Coronary artery (tissue), 2 donors: ENCODE data around the gene ZFHX3.

Experiments
- DNase-seq: peaks from one replicate; pipeline ENCODE4 v3.0.0-alpha.2; 2017; ENCODE audit warnings: low spot score
- H3K27ac ChIP-seq, 2 donors: fragments of 200-600 bp; sonication (generic); one replicate each; pipeline ENCODE4 v1.5.1; 2016 to 2019
- H3K4me3 ChIP-seq: fragments of 200-600 bp; sonication (generic); 2 replicates; pipeline ENCODE4 v1.5.1; 2016; ENCODE audit warnings: mild to moderate bottlenecking, moderate library complexity
- CTCF ChIP-seq: fragments of 200-600 bp; sonication (generic); IDR thresholded peaks from one replicate; pipeline ENCODE4 v1.5.1; 2019; ENCODE audit warnings: antibody characterized with exemption

ZFHX3 gene

GRCh38 chr16:72921106-72921505 is 126.8 kb downstream of the ZFHX3 start:
- peak overlapping the region in 1 of 2 donors; percentile 72 for H3K27ac ChIP-seq
- no peak for DNase-seq
- H3K4me3 ChIP-seq: peak overlapping the region; percentile 67
- TF ChIP-seq CTCF: no peak

- DNase-seq: no peak
- TF ChIP-seq CTCF: no peak
- no peak overlapping the region for H3K27ac ChIP-seq
- no peak overlapping the region for H3K4me3 ChIP-seq
These were observed 130.9 kb downstream of the ZFHX3 start for GRCh38 chr16:72917051-72917450.

GRCh38 chr16:72915331-72915730 is 132.6 kb downstream of the ZFHX3 start:
- no peak overlapping the region for H3K4me3 ChIP-seq
- no peak for TF ChIP-seq CTCF
- no peak for DNase-seq
- no peak overlapping the region for H3K27ac ChIP-seq

GRCh38 chr16:72913551-72913950 is 134.4 kb downstream of the ZFHX3 start:
- Histone ChIP-seq H3K27ac (no peak overlapping the region), H3K4me3 (no peak overlapping the region)
- no peak for TF ChIP-seq CTCF
- DNase-seq: no peak

GRCh38 chr16:72911971-72912370 is 136.0 kb downstream of the ZFHX3 start:
- no peak for TF ChIP-seq CTCF
- H3K27ac ChIP-seq: no peak overlapping the region
- DNase-seq: no peak
- no peak overlapping the region for H3K4me3 ChIP-seq

- H3K27ac ChIP-seq: no peak overlapping the region
- H3K4me3 ChIP-seq: no peak overlapping the region
- DNase-seq: no peak
- TF ChIP-seq CTCF: no peak
These were observed 137.1 kb downstream of the ZFHX3 start for GRCh38 chr16:72910875-72911274.

- Histone ChIP-seq H3K4me3 (no peak overlapping the region), H3K27ac (no peak overlapping the region)
- DNase-seq: no peak
- no peak for TF ChIP-seq CTCF
These were observed 137.5 kb downstream of the ZFHX3 start for GRCh38 chr16:72910381-72910780.
